ENCODE data around the gene KCNN3.

GRCh38 chr1:154663471-154664060 is 206.5 kb downstream of the KCNN3 start:
- TF ChIP-seq ZSCAN9 (CRISPR knock-in tag; IDR thresholded peaks at IDR 0.05; ENCODE audit: borderline replicate concordance) = no peak
- TF ChIP-seq ISX (CRISPR knock-in tag; conservative IDR thresholded peaks at IDR 0.05) = no peak
- TF ChIP-seq PHF20 (CRISPR knock-in tag; IDR thresholded peaks at IDR 0.05) = no peak
- TF ChIP-seq POLR2A (IDR thresholded peaks at IDR 0.05; ENCODE audit: insufficient read depth in 1 of 2, low read depth in 2 of 2, low read length in 2 of 2) = no peak
- no peak for TF ChIP-seq KMT2A (CRISPR knock-in tag; IDR thresholded peaks at IDR 0.05)
- TF ChIP-seq MXI1 (IDR thresholded peaks at IDR 0.05; ENCODE audit: borderline replicate concordance, low read depth, low read length) = no peak
- no peak for TF ChIP-seq SAFB2 (CRISPR knock-in tag; IDR thresholded peaks at IDR 0.05; ENCODE audit: borderline replicate concordance, low read depth)
- no peak for TF ChIP-seq ZNF569 (CRISPR knock-in tag; IDR thresholded peaks at IDR 0.05; ENCODE audit: borderline replicate concordance)

All from HepG2 (cell line).